ENCODE results near the gene GRM4.

Gene GRM4

GRCh38 chr6:34113532-34113931 is 32.4 kb downstream of the GRM4 start:
- Mint-ChIP-seq H3K4me1 (ENCODE audit: low read depth) (no peaks in the 10 kb centered on the region), H3K4me3 (no peak overlapping the region), H3K27ac (no peak overlapping the region), H3K27me3 (ENCODE audit: low read depth) (no peaks in the 10 kb centered on the region), H3K36me3 (ENCODE audit: low read depth) (no peaks in the 10 kb centered on the region), H3K9me3 (no peaks in the 10 kb centered on the region)

GRCh38 chr6:34112126-34112525 is 33.8 kb downstream of the GRM4 start:
- Mint-ChIP-seq H3K4me1 (ENCODE audit: low read depth) (no peaks in the 10 kb centered on the region), H3K36me3 (ENCODE audit: low read depth) (no peaks in the 10 kb centered on the region), H3K27ac (no peak overlapping the region), H3K4me3 (no peak overlapping the region), H3K9me3 (no peaks in the 10 kb centered on the region), H3K27me3 (ENCODE audit: low read depth) (no peaks in the 10 kb centered on the region)

DNA sequence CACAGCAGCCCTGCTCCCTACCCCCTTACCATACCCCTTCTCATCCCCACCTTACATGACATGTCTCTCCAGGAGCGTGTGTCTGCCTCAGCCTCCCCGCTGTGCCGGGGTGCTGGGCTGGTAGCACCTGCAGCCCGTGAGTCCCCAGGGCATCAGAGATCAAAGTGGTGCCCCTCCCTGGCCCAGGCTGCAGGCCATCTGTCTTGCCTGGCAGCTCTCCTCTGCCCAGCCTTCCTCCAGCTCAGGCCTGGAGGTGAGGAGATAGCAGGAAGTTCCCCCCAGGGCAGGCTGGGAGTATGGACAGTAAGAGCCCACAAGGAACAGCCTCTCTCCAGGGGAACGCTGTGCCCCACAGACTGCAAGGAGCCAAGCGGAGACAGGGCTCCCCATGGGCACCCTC is 35.3 kb downstream of the GRM4 start:
- H3K27ac Mint-ChIP-seq = no peak overlapping the region
- H3K9me3 Mint-ChIP-seq = no peaks in the 10 kb centered on the region
- H3K27me3 Mint-ChIP-seq (ENCODE audit: low read depth) = no peaks in the 10 kb centered on the region
- no peak overlapping the region for H3K4me3 Mint-ChIP-seq
- no peaks in the 10 kb centered on the region for H3K36me3 Mint-ChIP-seq (ENCODE audit: low read depth)
- H3K4me1 Mint-ChIP-seq (ENCODE audit: low read depth) = no peaks in the 10 kb centered on the region

DNA sequence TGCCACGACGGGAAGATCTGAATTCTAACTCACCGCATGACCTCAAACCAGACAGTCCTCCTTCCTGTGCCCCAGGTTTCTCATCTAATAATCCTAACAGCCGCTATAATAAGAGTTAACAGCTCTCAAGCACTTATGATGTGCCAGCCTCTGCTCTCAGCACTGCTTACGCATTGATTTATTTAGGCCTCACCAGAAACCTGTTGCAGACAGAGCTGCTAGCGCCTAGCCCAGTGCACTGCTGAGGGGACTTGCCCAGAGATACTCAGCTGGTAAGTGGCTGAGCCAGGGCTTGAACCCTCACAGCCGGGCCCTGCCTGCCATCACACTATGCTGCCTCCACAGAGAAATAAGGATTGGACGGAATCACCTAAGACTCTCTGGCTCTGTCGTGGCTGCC is 37.7 kb downstream of the GRM4 start:
- Mint-ChIP-seq H3K36me3 (ENCODE audit: low read depth) (no peaks in the 10 kb centered on the region), H3K27ac (no peak overlapping the region), H3K4me3 (no peak overlapping the region), H3K27me3 (ENCODE audit: low read depth) (no peaks in the 10 kb centered on the region), H3K4me1 (ENCODE audit: low read depth) (no peaks in the 10 kb centered on the region), H3K9me3 (no peaks in the 10 kb centered on the region)

- Mint-ChIP-seq H3K9me3 (no peaks in the 10 kb centered on the region), H3K27ac (no peak overlapping the region), H3K4me1 (ENCODE audit: low read depth) (no peaks in the 10 kb centered on the region), H3K27me3 (ENCODE audit: low read depth) (no peaks in the 10 kb centered on the region), H3K4me3 (no peak overlapping the region), H3K36me3 (ENCODE audit: low read depth) (no peaks in the 10 kb centered on the region)
These were observed 39.0 kb downstream of the GRM4 start for GRCh38 chr6:34106900-34107299.

DNA sequence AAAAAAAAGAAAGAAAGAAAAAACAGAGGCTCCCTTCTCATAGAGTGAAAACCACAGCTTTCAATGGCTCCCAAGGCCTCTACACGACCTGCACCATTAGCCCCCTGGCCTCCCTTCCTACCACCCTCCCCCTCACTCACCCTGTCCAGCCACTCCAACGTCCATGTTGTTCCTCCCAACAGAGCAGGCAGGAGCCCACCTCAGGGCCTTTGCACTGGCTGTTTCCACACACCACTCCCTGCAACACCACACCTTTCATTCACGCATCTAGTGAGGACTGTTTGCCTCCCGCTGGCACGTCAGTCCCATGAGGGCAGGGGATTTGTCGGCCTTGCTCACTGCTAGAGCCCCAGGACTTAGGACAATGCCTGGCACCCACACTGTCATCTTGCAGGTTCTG is 39.5 kb downstream of the GRM4 start:
- Mint-ChIP-seq H3K9me3 (no peaks in the 10 kb centered on the region), H3K27me3 (ENCODE audit: low read depth) (no peaks in the 10 kb centered on the region), H3K4me3 (no peak overlapping the region), H3K27ac (no peak overlapping the region), H3K4me1 (ENCODE audit: low read depth) (no peaks in the 10 kb centered on the region), H3K36me3 (ENCODE audit: low read depth) (no peaks in the 10 kb centered on the region)

GRCh38 chr6:34104628-34105027 is 41.3 kb downstream of the GRM4 start:
- Mint-ChIP-seq H3K36me3 (ENCODE audit: low read depth) (no peaks in the 10 kb centered on the region), H3K4me1 (ENCODE audit: low read depth) (no peaks in the 10 kb centered on the region), H3K27ac (no peak overlapping the region), H3K27me3 (ENCODE audit: low read depth) (no peaks in the 10 kb centered on the region), H3K4me3 (no peak overlapping the region), H3K9me3 (no peaks in the 10 kb centered on the region)

DNA sequence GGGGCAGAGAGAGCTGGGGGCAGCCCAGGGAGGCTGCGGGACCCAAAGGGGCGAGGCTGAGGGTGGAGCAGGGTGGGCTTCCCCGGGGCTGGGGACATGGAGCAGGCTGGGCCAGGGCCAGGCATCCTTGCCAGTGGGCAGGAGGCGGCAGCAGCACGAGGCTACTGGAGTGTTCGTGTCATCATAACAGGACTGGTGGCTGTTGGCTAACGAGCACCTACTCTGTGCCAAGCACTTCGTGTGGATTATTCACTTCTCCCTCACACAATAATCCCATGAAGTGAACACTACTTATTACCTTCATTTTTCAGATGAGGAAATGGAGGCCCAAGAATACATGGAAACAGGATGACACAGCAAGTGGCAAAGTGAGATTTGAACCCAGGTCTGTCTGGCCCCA is 41.7 kb downstream of the GRM4 start:
- no peaks in the 10 kb centered on the region for H3K27me3 Mint-ChIP-seq (ENCODE audit: low read depth)
- no peaks in the 10 kb centered on the region for H3K9me3 Mint-ChIP-seq
- H3K36me3 Mint-ChIP-seq (ENCODE audit: low read depth) = no peaks in the 10 kb centered on the region
- no peak overlapping the region for H3K4me3 Mint-ChIP-seq
- no peak overlapping the region for H3K27ac Mint-ChIP-seq
- no peaks in the 10 kb centered on the region for H3K4me1 Mint-ChIP-seq (ENCODE audit: low read depth)

GRCh38 chr6:34103321-34103720 is 42.6 kb downstream of the GRM4 start:
- Mint-ChIP-seq H3K36me3 (ENCODE audit: low read depth) (no peaks in the 10 kb centered on the region), H3K4me1 (ENCODE audit: low read depth) (no peaks in the 10 kb centered on the region), H3K27me3 (ENCODE audit: low read depth) (no peaks in the 10 kb centered on the region), H3K4me3 (no peak overlapping the region), H3K27ac (no peak overlapping the region), H3K9me3 (no peaks in the 10 kb centered on the region)

GRCh38 chr6:34102696-34103095 is 43.2 kb downstream of the GRM4 start:
- Mint-ChIP-seq H3K27ac (no peak overlapping the region), H3K4me1 (ENCODE audit: low read depth) (no peaks in the 10 kb centered on the region), H3K27me3 (ENCODE audit: low read depth) (no peaks in the 10 kb centered on the region), H3K4me3 (no peak overlapping the region), H3K36me3 (ENCODE audit: low read depth) (no peaks in the 10 kb centered on the region), H3K9me3 (no peaks in the 10 kb centered on the region)

- Mint-ChIP-seq H3K27ac (no peak overlapping the region), H3K4me3 (no peak overlapping the region), H3K36me3 (ENCODE audit: low read depth) (no peaks in the 10 kb centered on the region), H3K27me3 (ENCODE audit: low read depth) (no peaks in the 10 kb centered on the region), H3K4me1 (ENCODE audit: low read depth) (no peaks in the 10 kb centered on the region), H3K9me3 (no peaks in the 10 kb centered on the region)
These were observed 43.7 kb downstream of the GRM4 start for GRCh38 chr6:34102099-34102656.

GRCh38 chr6:34100788-34101187 is 45.1 kb downstream of the GRM4 start:
- no peak overlapping the region for H3K27ac Mint-ChIP-seq
- peaks cover 6% of the 10 kb centered on the region for H3K27me3 Mint-ChIP-seq (ENCODE audit: low read depth)
- no peaks in the 10 kb centered on the region for H3K9me3 Mint-ChIP-seq
- H3K4me3 Mint-ChIP-seq = no peak overlapping the region
- H3K4me1 Mint-ChIP-seq (ENCODE audit: low read depth) = no peaks in the 10 kb centered on the region
- no peaks in the 10 kb centered on the region for H3K36me3 Mint-ChIP-seq (ENCODE audit: low read depth)

DNA sequence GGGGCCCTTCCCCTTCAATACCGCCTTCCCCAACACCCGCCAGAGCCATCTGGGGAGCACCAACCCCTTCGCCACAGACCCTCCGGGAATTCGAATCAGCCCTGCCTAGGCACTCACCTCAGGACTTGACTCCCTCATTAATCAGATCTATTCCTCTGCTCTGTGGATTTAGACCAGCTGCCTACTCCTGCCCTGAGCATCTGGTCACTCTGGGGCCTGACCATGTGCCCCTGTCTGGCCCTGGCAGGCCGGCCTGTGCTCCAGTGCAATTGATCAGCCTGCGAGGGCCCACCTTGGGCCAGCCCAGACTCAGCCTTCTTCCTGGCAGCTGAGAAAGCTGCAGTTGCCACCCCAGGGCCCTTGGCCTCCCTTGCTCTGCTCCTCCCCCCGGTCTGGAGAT is 46.0 kb downstream of the GRM4 start:
- no peak overlapping the region for H3K4me3 Mint-ChIP-seq
- peaks cover 6% of the 10 kb centered on the region for H3K27me3 Mint-ChIP-seq (ENCODE audit: low read depth)
- H3K4me1 Mint-ChIP-seq (ENCODE audit: low read depth) = no peaks in the 10 kb centered on the region
- H3K9me3 Mint-ChIP-seq = no peaks in the 10 kb centered on the region
- no peaks in the 10 kb centered on the region for H3K36me3 Mint-ChIP-seq (ENCODE audit: low read depth)
- no peak overlapping the region for H3K27ac Mint-ChIP-seq

DNA sequence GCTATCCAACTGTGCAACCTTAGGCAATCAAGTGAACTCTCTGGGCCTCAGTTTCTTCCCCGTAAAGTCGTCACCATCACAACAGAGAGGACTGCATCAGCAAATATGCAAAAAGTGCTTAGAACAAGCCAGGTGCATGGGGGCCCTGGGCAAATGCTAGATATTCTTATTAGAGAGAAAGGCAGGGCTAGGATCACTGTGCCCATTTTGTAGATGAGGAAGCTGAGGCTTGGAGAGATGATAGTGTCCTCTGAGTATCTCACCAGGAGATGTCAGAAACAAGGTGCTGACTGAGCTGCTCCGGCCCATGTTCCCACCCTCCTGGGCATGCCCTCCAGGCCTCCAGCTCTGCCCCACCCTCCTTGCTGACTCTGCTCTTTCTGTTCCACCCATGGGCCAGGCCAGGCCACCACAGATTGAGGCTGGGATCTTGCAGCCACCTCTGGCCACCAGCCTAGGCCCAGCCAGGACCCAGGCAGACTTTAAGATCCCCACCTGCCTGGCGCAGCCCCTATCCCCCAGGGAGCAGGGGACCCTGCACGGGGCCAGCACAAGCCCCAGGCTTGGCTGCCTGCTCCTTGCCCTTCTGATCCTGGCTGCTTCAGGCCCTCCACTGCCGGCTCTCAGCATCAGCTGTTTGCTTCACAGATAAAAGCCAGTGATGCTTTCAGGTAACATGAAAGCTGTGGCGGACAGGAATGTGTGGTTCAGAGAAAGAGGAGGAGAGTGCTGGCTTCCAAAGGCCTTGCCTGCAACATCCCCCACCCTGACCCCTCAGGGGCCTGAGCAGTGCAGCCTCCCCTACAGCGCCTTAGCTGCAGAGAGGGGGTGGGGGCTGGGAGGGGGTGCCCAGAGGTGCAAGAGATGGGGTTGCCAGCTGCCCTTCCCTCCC is 47.6 kb downstream of the GRM4 start:
- no peaks in the 10 kb centered on the region for H3K36me3 Mint-ChIP-seq (ENCODE audit: low read depth)
- no peaks in the 10 kb centered on the region for H3K4me1 Mint-ChIP-seq (ENCODE audit: low read depth)
- peaks cover 13% of the 10 kb centered on the region for H3K27me3 Mint-ChIP-seq (ENCODE audit: low read depth)
- no peak overlapping the region for H3K4me3 Mint-ChIP-seq
- no peaks in the 10 kb centered on the region for H3K9me3 Mint-ChIP-seq
- no peak overlapping the region for H3K27ac Mint-ChIP-seq

DNA sequence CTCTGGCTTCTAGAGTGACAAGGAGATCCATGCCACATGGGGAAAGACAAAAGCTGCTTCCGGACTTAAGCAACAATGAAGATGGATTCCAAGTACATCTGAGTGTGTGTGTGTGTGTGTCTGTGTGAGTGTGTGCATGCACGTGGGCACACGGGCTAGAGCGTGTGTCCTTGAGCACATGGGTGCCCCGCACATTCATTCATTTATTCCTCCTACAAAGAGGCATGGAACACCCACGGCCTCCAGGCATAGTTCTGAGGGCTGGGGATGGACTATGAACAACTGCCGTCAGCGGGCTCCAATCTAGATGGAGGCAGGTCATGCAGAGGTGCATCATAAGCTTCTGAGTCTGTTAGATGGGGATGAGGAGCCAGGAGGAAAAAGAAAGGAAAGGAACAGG is 49.1 kb downstream of the GRM4 start:
- peaks cover 13% of the 10 kb centered on the region for H3K27me3 Mint-ChIP-seq (ENCODE audit: low read depth)
- no peak overlapping the region for H3K27ac Mint-ChIP-seq
- H3K4me3 Mint-ChIP-seq = no peak overlapping the region
- no peaks in the 10 kb centered on the region for H3K9me3 Mint-ChIP-seq
- H3K4me1 Mint-ChIP-seq (ENCODE audit: low read depth) = no peaks in the 10 kb centered on the region
- no peaks in the 10 kb centered on the region for H3K36me3 Mint-ChIP-seq (ENCODE audit: low read depth)

Measured in T-helper 1 cell treated with Interleukin-12 subunit alpha and Interleukin-12 subunit beta and Interleukin-4 antibody, amounts not matched to agents 30 μg/mL and 1 μg/mL, for 36 hours (primary cell).